ENCODE measurements around the gene PDE4D.

PDE4D gene

DNA sequence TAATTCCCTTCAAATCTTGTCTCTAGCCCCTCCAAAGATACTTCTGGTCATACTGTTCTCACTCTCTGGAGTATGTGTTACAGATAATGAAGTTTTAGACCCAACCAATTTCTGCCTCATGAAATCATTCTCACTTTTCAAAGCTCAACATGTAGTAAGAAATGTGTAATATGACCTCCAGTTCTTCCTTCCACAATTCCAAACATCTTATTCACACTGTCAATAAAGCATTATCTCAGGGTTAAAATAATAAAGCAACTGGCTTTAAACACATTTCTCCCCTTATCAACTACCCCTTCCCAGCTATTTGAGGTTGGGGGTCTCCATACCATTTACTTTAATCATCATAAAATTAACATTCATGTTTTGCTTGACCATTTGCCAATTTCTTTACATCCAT is 656.5 kb downstream of the PDE4D start:
- no peak for DNase-seq

DNA sequence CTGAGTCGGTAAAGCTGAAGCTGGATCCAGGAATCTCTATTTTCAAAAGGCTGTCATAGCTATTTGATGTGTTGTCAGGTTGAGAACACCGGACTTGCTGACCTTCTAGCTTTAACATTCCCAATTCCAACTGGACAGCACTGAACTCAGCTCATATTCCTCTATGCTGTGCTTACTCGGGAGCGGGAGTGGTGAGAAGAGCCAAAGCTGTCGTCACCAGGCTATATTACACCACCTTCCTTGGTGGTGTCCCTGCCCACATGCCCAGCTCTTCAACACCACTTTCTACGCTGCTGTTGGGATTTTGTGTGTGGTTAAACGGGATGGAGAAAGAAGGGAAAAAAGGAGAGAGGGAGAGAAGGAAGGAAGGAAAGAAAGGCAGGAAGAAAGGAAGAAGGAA is 657.1 kb downstream of the PDE4D start:
- no peak for DNase-seq

DNA sequence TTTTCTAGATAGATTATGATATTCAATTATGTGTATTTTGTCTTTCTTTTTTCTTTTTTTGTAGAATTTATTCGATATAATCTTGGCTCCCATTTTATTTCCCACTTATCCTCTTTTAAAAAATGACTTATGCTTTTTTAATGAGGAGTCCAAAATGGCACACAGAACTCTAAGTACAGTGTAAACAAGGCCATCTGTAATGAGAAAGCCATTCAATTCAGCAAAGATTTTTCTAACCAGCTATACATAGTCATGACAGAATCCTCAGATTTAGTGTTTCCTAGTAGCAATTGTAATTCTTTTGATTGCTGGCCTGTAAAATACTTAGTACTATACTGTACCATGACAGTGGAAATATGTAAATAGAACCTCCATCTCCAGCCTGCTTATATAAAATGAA is 659.3 kb downstream of the PDE4D start:
- peak; percentile 15 for DNase-seq

DNA sequence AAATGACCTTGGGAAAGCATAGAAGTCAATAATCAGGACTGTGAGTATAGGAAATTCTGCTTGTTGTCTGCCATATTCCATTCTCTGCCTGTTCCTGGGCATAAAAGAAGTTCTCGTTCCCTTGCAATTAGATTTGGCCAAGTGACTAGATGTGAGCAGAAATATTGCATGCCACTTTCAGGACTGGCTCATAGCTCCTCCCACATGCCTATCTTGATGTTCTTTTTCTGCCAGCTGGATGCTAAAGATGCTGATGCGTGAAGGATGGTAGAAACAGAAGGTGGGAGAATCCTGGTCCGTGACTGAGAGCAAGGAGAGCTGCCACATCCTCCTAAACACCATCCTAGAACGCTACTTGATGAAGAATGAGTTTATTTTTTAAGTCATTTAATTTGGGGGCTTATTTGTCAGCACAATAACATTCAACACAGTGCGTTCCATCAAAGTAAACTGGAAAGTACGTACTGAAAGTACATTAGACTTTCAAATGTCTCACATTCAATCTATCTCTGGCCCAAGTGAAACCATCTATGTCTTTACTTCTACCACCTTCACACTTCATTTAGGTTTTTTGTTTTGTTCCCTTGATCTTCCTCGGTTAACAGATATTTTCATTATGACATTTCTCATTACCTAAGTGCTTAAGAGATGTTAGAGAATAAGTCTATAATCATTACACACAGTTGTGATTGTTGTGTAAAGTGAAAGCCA is 662.1 kb downstream of the PDE4D start:
- DNase-seq, result no peak

DNA sequence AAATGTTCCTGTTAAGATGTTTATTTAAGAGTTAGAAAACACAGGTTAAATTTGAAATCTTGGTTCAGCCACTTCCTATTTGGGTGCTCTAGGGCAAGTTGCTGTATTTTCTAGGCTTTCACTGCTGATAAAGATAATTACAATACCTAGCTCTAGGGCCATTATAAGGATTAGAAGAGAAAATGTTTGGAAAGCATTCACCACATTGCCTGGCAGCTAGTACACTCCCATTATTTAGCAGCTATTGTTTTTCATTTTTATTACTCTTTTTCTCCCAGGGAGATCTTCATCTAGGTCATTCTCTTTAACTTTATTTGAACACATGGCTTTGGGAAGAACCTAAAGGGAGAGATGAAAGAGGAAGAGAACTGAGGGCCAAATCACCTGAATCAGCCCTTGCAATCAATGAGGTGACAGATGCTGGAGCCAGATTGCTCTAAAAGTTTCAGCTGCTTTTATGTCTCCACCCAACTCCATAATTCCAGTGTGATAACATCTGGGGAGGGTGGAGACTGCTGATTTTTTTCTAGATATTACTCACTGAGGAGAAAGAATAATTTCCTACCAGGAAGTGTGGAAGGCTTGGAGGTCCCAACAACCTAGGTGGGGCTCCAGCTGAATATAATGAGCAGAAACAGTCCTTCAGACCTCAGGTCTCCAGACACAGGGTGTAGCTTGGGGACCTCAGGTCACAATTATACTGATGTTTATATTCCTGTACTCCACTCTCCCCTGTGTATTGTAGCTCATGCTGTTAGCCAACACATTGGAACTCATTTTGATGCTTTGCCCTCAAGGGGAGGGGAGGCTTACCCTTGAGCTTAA is 670.6 kb downstream of the PDE4D start:
- DNase-seq, result no peak

DNA sequence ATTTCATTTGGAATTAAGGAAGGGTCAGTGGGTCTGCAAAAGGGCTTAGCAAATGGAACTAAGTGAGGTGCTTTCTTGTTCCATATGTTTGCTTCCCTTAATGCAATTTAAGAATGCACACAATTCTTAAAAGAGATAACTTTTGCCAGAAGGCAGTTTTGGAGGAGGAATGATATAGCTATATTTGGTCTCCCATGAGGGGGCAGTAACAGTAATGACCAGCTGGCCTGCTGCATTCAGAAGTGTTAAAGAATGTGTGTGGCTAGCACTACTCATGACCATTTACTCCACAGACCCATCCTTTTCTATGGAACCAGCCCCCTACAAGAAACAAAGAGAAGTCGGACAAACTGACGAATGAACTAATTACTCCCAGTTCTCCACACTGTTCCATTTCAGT is 671.8 kb downstream of the PDE4D start:
- no peak for DNase-seq

DNA sequence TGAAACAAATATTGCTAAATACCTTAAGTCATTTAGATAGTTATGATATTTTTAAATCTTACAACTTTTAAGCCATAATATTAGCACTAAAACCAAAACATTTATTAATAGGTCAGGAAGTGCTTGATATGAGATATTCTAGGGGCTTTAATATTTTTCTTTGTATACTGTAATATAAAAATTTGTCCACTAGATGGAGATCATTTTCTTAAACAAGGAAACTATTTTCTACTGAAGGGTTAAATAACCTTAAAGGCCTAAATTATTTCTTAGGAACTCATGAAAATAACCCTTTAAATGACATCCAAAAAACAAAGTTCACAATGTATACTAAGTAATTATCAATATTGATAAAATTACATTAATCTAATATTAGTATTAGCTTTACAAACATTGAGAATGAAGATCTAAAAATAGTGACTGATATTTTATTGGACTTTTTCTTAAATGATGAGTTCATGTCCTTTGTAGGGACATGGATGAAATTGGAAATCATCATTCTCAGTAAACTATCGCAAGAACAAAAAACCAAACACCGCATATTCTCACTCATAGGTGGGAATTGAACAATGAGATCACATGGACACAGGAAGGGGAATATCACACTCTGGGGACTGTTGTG is 675.0 kb downstream of the PDE4D start:
- no peak for DNase-seq

DNA sequence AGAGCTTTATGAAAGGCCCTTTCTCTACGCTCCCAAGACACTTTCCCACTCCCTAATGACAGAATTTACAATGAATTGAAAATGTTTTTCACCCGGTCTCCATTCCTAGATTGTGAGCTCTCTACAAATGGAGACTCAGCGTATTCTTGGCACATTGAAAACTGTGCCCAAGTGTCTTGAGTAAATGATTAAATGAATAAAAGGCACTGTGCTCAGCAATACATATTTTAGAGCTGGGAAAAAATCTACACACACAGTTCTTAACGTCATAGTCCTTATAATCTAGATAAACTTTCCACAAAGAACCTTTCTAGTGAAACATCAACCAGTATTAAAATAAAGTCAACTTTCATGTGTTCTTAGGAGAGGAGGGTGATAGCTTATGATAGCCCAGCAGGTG is 676.7 kb downstream of the PDE4D start:
- DNase-seq, result no peak

DNA sequence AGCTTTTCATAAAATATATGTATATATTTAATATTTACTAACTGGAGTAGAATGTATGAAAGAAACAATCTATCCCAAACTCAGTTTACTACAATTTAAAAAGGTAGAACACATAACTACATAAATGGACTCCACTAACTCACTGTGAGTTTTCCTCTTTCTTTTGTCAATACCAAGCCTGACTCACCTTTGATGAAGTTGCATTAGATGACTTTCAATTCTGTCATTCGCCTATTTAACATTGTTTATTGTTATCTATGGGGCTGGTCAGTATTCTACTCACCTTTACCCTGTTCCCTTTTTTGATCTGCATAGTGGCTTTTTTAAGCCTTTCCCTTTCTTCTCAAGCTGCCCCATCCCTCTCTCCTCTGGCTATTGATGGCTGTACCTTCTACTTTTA is 680.9 kb downstream of the PDE4D start:
- no peak for DNase-seq

DNA sequence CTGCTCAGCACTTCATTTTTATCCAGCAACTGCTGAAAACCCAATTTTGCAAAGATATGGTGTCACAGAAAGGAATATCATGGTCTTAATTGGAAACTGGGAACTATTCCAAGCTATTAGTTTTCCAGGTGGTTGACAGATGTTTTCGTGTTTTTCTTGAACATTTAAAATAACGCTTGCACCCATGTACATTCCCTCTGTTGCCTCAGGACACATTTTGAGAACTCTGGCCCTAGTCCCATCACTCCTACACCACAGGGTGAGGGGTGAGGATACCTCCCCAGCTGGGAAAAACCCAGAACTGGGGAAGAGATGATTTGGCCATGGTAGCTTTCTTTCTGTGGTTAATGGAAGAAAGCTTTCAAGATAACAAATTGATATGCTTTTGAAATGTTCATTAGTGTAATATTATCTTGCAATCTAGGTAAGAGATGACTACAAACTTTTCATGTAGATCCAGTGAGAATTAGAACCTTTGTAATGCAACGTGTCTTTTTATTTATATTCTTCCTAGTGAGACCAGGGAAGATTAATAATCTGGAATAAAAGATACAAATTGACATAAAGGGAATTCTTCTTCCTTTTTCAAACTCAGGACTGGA is 683.7 kb downstream of the PDE4D start:
- DNase-seq, result no peak

DNA sequence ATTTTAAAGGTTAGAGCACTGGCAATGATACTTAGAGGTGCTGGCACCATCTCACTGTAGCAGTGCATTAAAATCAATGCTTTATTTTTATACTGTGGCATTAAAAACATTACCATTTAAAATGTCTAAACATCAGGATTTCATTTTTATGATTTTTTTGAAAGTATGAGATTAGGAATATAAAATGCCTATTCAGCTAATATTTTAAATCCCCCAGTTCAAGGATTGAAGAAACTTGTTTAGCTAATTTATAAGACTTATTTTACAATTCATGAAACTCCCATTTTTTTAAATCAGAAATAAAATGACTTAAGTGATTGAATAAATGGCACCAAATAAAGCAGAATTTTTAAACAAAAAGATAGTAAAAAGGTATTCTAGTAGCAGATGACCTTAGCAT is 685.1 kb downstream of the PDE4D start:
- no peak for DNase-seq

DNA sequence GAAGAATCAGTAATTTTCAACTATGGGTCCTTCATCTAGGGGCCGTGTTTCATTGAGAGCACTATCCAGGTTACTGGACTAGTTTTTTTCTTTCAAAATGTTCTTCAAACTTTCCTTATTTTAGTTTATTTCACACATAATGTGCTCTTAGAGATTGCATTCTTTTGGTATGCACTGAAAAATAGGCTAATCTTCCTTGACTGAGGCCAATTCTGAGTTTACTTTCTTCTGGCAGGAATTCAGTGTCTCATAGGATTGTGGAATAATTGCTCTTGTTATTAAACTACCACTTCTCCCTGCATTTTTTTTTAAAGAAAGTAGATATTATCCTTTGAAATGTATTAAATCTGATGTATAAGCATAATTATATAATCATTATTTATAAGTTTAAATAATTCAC is 686.1 kb downstream of the PDE4D start:
- no peak for DNase-seq

DNA sequence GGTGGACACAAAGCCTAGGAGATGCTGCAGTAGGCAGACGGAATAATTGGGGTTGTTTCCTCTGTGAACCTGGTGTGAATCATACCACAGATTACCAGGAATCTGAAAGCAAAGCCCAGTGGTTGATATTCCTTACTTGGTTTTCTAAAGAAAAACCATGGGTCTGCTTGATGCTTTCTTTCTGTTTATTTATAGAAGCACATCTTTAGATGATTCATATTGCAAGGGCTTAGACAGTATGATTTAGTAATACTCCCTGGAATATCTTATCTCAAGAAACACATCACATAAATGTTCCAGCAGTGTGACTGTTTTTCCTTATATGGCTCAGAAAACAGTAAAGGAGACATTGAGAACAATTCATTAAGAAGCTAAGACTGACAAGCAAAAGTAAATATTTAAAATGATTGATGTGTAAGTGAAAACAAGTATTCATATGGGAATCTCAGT is 687.4 kb downstream of the PDE4D start:
- no peak for DNase-seq

DNA sequence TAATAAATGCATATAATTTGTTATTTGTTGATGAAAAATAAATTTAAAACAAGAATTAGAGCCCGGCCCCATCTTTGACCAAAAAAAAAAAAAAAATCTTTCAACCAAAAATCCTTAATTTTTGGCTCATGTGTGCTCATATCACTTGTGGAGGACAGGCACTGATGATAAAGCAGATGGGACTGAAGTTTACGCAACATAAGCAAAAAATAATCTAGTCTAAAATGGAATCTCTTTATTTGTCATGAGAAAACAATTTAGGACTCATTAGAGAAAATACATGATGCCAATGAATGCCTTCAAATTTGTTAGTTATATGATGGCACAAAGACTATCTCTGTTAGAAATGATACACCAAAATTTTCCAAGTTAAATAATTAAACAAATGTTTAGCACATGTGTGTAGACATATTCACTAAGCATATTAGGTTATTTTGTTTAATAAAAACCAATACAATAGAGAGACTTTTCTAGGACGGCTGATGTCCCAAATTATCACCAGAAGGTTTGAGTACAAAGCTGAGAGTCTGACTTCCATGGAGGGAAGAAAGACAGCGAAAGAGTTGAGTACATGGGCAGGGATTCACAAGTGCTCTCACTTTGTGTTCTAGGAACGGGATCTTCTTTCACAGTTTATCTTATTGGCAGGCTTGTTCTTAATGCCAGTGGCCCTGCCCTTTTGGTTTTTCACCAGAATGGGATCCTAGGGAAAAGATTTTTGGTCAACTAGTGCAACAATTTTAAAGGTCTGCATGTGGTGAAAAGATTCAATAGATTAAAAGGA is 689.2 kb downstream of the PDE4D start:
- no peak for DNase-seq

DNA sequence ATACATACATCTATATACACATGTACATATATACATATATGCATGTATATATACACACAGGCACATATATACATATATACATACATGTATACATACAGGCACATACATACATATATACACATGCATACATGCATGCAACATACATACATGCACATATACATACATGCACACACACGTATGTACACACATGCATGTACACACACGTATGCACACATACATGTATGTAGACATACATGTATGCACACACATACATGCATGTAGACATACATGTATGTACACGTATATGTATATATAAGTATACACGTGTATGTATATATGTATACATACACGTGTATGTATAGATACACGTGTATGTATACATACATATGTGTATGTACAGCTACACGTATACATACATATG is 693.7 kb downstream of the PDE4D start:
- DNase-seq, result no peak

DNA sequence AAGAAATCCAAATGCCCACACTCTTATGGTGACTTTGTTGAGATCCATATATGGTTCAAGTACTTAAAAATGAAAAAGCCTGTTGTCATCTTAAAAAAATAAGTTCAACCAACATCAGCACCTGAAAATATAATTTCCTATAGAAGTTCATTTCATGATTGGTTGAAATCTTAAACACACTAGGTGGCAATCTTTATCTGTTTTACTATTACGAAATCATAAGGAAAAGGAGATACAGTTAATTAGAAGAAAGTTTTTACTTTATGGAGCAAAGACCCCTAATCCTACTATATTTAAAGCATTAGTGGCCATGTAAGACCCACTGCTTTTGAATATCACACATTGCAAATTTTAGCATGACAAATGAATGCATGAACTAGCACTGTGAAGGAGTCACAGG is 694.7 kb downstream of the PDE4D start:
- no peak for DNase-seq

DNA sequence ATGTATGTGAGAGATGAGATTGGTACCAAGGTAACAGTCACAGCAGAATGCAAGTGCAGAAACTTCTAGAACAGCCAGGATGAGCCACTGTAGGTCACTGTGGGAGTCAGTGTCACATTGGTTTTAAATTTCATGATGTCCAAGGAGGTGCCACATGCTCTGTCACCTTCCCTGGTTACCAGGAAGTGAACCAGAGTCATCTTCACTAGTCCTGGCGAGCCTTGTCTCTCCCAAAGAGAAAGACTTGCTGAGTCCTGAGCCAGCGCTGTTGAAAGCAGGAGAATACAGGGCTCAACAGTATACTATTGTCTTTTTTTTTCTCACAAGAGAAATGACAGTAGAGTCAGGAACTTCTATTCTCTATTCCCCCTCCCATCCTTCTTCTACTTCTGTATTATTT is 695.2 kb downstream of the PDE4D start:
- DNase-seq, result no peak

DNA sequence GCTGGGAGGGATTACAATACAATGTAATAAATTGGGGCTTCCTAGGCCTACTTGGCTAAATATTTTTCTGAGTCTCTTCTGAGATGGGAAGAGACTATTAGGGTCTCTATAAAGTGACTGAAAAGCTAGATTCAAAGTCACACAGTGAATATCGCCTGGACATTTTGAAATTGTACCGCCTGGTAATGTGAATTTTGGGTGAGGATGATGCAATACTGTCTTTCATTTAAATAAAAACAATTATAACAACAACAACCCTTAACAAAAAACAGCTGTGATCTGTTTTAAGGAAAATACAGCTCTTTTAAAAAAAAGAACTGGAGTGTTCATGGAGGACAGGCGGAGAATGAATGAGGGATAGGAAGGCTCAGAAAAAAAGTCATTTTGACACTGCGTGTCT is 695.6 kb downstream of the PDE4D start:
- no peak for DNase-seq

DNA sequence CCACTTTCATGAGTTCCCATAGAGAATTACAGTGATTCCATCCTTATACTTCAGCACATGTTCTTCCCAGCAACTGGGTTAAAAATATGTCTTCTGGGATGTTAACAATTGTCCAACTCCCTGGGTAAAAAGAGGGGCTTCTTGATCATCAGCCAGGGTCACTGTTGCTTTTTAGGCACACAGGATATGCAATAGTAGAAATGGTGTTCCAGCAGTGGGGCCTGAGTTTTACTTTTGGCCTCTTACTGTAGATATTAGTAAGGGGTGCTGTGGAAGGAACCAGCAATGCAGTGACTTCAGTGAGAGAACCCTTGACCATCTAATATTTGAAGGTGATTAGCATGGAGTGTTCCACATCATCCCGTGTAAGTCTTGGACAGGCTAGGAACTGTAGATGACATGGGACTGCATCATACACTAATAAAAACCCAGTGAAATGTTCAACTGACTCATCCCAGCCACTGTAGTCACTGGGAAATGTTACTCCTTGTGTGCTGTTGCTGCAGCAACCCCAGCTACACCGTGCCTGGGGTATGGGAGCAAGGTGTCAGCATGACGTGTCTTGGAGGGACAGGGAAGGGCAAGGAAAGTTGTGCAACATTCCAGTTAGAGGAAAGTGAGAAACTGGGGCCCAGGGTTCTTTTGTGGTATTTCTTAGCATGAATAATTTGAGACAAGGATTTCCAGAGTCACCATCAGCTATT is 699.8 kb downstream of the PDE4D start:
- DNase-seq, result no peak

DNA sequence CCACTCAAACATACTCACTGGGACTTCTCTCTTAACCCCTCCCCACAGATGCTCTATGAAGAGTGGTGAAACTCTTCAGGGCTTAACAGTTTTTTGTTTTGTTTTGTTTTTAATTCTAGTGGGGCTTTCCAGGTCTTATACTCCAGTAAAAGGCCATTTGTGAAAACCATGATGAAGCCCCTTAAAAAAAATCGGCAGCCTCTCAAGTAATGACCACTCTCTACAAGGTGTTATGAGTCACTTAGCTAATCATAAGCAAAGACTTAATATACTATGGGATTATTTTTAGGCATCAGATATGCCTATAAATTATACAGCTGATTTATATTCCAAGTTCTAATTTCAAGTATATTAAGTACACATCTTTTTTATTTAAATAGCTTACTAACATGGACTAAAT is 702.8 kb downstream of the PDE4D start:
- DNase-seq, result no peak

DNA sequence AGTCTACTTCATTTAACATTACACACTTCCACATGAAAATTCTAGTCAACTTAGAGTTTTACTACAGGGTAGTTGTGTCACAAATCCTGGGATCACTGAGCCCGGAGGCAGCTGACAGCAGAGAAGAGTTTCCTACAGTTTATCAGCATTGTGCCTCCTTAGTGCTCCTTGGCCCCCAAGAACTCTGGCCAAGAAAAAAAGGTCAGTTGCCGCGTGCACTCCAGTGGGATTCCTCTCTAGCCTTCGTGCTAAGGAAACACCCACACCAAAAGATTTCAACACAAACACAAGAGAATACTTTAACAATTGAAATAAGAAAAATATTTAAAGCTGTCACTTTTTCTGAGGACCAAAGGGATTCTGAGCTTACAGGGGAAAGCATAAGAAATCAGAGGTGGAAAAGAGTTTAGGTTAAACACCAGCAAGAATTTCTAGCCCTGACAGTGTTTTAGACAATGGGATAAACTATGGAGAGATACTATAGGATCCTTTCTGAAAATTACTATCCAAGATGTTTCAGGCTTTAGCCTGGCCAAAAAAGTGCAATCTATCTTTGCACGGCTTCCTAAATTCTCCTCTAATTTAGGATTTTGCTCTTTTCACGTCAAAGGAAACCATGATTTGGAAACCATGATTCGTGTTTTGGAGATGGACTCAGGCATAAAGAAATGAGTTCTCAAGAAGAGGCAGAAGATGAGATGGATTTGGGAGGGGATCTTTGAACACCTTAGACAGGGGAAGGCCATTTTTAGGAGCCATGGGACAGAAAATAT is 703.9 kb downstream of the PDE4D start:
- no peak for DNase-seq
